Prostate gland (tissue), 2 donors: Measurements from ENCODE around the gene PMPCA.

Source experiments
- POLR2AphosphoS5 ChIP-seq: sonication (generic); formaldehyde crosslinking; IDR thresholded peaks from one replicate; pipeline ENCODE4 v1.6.1; 2017; ENCODE audit warnings: antibody characterized with exemption
- TF ChIP-seq, protein P1 (sequence below), 4 experiments: fragments of 200-600 bp in 2 of 4; fragments of 450-650 bp in 2 of 4; sonication (generic) in 2 of 4; IDR thresholded peaks; 1 replicate in 3 of 4; 2 replicates in 1 of 4; pipeline ENCODE4 v1.5.1; 2016 to 2019; ENCODE audit warnings: antibody characterized with exemption in 4 of 4, mild to moderate bottlenecking in 2 of 4, moderate library complexity in 2 of 4

DNA sequence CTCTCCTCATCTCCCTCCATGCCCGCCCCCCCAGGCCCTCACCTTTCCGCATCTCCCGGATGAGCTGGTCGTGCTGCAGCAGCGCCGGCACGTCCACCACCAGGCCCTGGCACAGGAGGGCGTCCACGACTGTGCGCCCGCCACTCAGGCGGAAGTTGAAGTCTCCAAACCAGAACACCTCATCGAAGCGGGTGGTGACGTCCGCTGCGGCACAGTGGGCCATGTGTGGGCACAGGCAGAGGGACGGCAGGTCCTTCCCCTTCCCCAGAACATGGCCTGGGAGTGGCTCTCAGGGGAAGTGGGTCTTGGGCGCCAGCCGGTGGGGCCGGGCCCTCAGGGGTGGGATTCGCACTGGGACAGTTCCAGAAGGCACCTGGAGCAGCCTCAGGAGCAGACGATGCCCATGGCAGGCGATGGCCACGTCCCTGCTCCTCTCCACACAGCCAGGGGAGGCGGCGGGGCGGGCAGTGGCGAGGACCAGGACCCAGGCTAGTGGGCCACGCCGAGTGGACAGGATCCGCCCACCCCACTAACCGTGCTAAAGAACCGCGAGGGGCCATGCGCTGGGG, 21.4 kb downstream of the PMPCA start:
- no peak for TF ChIP-seq POLR2AphosphoS5
- TF ChIP-seq, protein P1, sequence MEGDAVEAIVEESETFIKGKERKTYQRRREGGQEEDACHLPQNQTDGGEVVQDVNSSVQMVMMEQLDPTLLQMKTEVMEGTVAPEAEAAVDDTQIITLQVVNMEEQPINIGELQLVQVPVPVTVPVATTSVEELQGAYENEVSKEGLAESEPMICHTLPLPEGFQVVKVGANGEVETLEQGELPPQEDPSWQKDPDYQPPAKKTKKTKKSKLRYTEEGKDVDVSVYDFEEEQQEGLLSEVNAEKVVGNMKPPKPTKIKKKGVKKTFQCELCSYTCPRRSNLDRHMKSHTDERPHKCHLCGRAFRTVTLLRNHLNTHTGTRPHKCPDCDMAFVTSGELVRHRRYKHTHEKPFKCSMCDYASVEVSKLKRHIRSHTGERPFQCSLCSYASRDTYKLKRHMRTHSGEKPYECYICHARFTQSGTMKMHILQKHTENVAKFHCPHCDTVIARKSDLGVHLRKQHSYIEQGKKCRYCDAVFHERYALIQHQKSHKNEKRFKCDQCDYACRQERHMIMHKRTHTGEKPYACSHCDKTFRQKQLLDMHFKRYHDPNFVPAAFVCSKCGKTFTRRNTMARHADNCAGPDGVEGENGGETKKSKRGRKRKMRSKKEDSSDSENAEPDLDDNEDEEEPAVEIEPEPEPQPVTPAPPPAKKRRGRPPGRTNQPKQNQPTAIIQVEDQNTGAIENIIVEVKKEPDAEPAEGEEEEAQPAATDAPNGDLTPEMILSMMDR (IDR thresholded peaks at IDR 0.05): no peak
